Peyer's patch (tissue), 4 donors: ENCODE results near the gene WFDC1. TPM values are rescaled to one million over a fixed set of nuclear protein-coding genes. Genes with fewer than 3 reads are reported as not detected.
A peak's percentile ranks its signal among the peaks of the same experiment; 100 is the strongest.

Experiments
- DNase-seq, 3 donors: peaks; one replicate each; pipeline ENCODE4 v3.0.0-alpha.2; 2017 to 2019
- H3K27ac ChIP-seq, 4 donors: fragments of 200-600 bp; sonication (generic); one replicate each; pipeline ENCODE4 v1.5.1; 2016 to 2019
- H3K27me3 ChIP-seq, 2 donors: fragments of 200-600 bp; sonication (generic); one replicate each; pipeline ENCODE4 v1.5.1; 2019
- H3K36me3 ChIP-seq, 3 donors: fragments of 200-600 bp; sonication (generic); one replicate each; pipeline ENCODE4 v1.5.1; 2016 to 2019
- H3K4me1 ChIP-seq, 4 donors: fragments of 200-600 bp; sonication (generic); one replicate each; pipeline ENCODE4 v1.5.1; 2016 to 2019
- H3K4me3 ChIP-seq, 4 donors: fragments of 200-600 bp; sonication (generic); 1 replicate in 3 of 4; 2 replicates in 1 of 4; pipeline ENCODE4 v1.5.1; 2016 to 2019; ENCODE audit warnings: mild to moderate bottlenecking in 1 of 4
- H3K9me3 ChIP-seq, 4 donors: fragments of 200-600 bp; sonication (generic); one replicate each; pipeline ENCODE4 v1.5.1; 2016 to 2019; ENCODE audit warnings: mild to moderate bottlenecking in 1 of 4
- CTCF ChIP-seq, 6 experiments: fragments of 450-650 bp in 4 of 6; fragments of 200-600 bp in 2 of 6; sonication (generic) in 1 of 6; IDR thresholded peaks; one replicate each; pipeline ENCODE4 v1.5.1; 2017 to 2019; ENCODE audit warnings: antibody characterized with exemption in 6 of 6, mild to moderate bottlenecking in 3 of 6, moderate library complexity in 1 of 6
- POLR2A ChIP-seq, 2 donors: fragments of 450-650 bp; IDR thresholded peaks; one replicate each; pipeline ENCODE4 v1.5.1; 2017; ENCODE audit warnings: antibody characterized with exemption in 2 of 2, mild to moderate bottlenecking in 2 of 2, moderate library complexity in 2 of 2
- total RNA-seq, 4 donors: library from RNA; depleted of rRNA; stranded (reverse); fragments of >200 nt; gene quantifications; one replicate each; pipeline ENCODE4 v1.1.0, GENCODE V29; 2016

The WFDC1 gene
- total RNA-seq, 4 donors from 2014 or later: 1.9 to 35.5 (median 10.1) TPM

GRCh38 chr16:84307209-84307954 is 12.7 kb downstream of the WFDC1 start:
- Histone ChIP-seq H3K9me3 (no peaks in the 10 kb centered on the region), H3K4me1 (peaks cover 0 to 1% (median 0%) of the 10 kb centered on the region in 4 donors), H3K4me3 (no peak overlapping the region), H3K27me3 (no peaks in the 10 kb centered on the region), H3K36me3 (no peaks in the 10 kb centered on the region), H3K27ac (no peak overlapping the region)
- no peak for DNase-seq
- no peak for TF ChIP-seq CTCF (IDR thresholded peaks at IDR 0.05)
- no peak for TF ChIP-seq POLR2A (IDR thresholded peaks at IDR 0.05)

GRCh38 chr16:84308120-84308519 is 13.4 kb downstream of the WFDC1 start:
- H3K27ac ChIP-seq: no peak overlapping the region
- no peak overlapping the region for H3K4me3 ChIP-seq
- no peaks in the 10 kb centered on the region for H3K9me3 ChIP-seq
- peaks cover 0 to 4% (median 0%) of the 10 kb centered on the region in 4 donors for H3K4me1 ChIP-seq
- DNase-seq: peak in 2 of 3 donors; percentile 56 to 64
- TF ChIP-seq POLR2A (IDR thresholded peaks at IDR 0.05): no peak
- peak in 4 of 6 experiments; percentile 26 to 57 (median 50) for TF ChIP-seq CTCF (IDR thresholded peaks at IDR 0.05)
- no peaks in the 10 kb centered on the region for H3K36me3 ChIP-seq
- H3K27me3 ChIP-seq: no peaks in the 10 kb centered on the region

- Histone ChIP-seq H3K27ac (no peak overlapping the region), H3K36me3 (no peaks in the 10 kb centered on the region), H3K4me3 (no peak overlapping the region), H3K9me3 (no peaks in the 10 kb centered on the region), H3K27me3 (no peaks in the 10 kb centered on the region), H3K4me1 (peaks cover 0 to 4% (median 0%) of the 10 kb centered on the region in 4 donors)
- DNase-seq: no peak
- TF ChIP-seq CTCF (IDR thresholded peaks at IDR 0.05) (no peak), POLR2A (IDR thresholded peaks at IDR 0.05) (no peak)
Measured at GRCh38 chr16:84310642-84311041, 16.0 kb downstream of the WFDC1 start.

- TF ChIP-seq CTCF (IDR thresholded peaks at IDR 0.05) (peak in 3 of 6 experiments; percentile 16 to 41 (median 33)), POLR2A (IDR thresholded peaks at IDR 0.05) (no peak)
- peak in 2 of 3 donors; percentile 78 to 83 for DNase-seq
- Histone ChIP-seq H3K4me1 (peaks cover 0 to 4% (median 0%) of the 10 kb centered on the region in 4 donors), H3K36me3 (no peaks in the 10 kb centered on the region), H3K27me3 (no peaks in the 10 kb centered on the region), H3K4me3 (peak overlapping the region in 2 of 4 donors; percentile 39 to 51), H3K9me3 (peaks cover 0 to 4% (median 1%) of the 10 kb centered on the region in 4 donors), H3K27ac (peak overlapping the region in 1 of 4 donors; percentile 67)
Measured at GRCh38 chr16:84312783-84313382, 18.2 kb downstream of the WFDC1 start.

GRCh38 chr16:84313921-84314320 is 19.2 kb downstream of the WFDC1 start:
- DNase-seq: no peak
- H3K4me3 ChIP-seq: no peak overlapping the region
- H3K4me1 ChIP-seq: peaks cover 0 to 4% (median 0%) of the 10 kb centered on the region in 4 donors
- no peak overlapping the region for H3K27ac ChIP-seq
- peaks cover 0 to 7% (median 2%) of the 10 kb centered on the region in 4 donors for H3K9me3 ChIP-seq
- TF ChIP-seq POLR2A (IDR thresholded peaks at IDR 0.05) (no peak), CTCF (IDR thresholded peaks at IDR 0.05) (no peak)
- no peaks in the 10 kb centered on the region for H3K27me3 ChIP-seq
- no peaks in the 10 kb centered on the region for H3K36me3 ChIP-seq
